SK-N-SH (cell line): Measurements from ENCODE around the gene MARS1. TPM values are rescaled to one million over a fixed set of nuclear protein-coding genes. Genes with fewer than 3 reads are reported as not detected.

Experiments used
- CTCF ChIA-PET: fragments of 300-600, 350-600 bp; formaldehyde crosslinking; extraction: SDS; loops from one replicate; lab custom pipeline; 2021; lab: Yijun Ruan, JAX
- POLR2A ChIA-PET: fragments of 350-600 bp; sonication (Branson Sonifier 250); formaldehyde crosslinking; extraction: SDS; loops from one replicate; lab custom pipeline; 2020; ENCODE audit warnings: antibody characterized with exemption, inconsistent platforms; lab: Yijun Ruan, JAX
- DNase-seq: peaks from one replicate; pipeline ENCODE4 v3.0.0; 2012
- H2AFZ ChIP-seq: fragments of 200-600 bp; sonication (generic); 2 replicates; pipeline ENCODE4 v1.8.1; 2016; ENCODE audit warnings: antibody characterized with exemption, mild to moderate bottlenecking, low read depth
- H3F3A ChIP-seq: fragments of 200-600 bp; sonication (generic); replicated peaks from 2 replicates; pipeline ENCODE3; 2016; ENCODE audit warnings: antibody characterized with exemption, mild to moderate bottlenecking; ENCODE audit not compliant: insufficient read depth
- H3K27ac ChIP-seq, 2 experiments: fragments of 200-500 bp in 1 of 2; fragments of 200-600 bp in 1 of 2; sonication (Bioruptor generic) in 1 of 2; sonication (generic), shearing (Covaris generic) in 1 of 2; 2 replicates each; pipeline versions ENCODE4 v1.5.1 to v1.6.1; 2014 to 2016; ENCODE audit warnings: low read depth in 2 of 2, inconsistent platforms in 1 of 2, low read length in 1 of 2, mild to moderate bottlenecking in 1 of 2, mixed read lengths in 1 of 2
- H3K27me3 ChIP-seq: fragments of 200-600 bp; sonication (generic), shearing (Covaris generic); 2 replicates; pipeline ENCODE4 v1.6.1; 2016; ENCODE audit warnings: mixed run types; ENCODE audit not compliant: insufficient read depth
- H3K36me3 ChIP-seq, 2 experiments: fragments of 200-500 bp in 1 of 2; fragments of 200-600 bp in 1 of 2; sonication (Bioruptor generic) in 1 of 2; sonication (generic) in 1 of 2; replicated peaks in 1 of 2; 2 replicates each; pipeline versions ENCODE3 to v1.5.1; 2014 to 2016; ENCODE audit warnings: low read length in 1 of 2, mild to moderate bottlenecking in 1 of 2; ENCODE audit not compliant: insufficient read depth in 2 of 2, control insufficient read depth in 1 of 2
- H3K4me1 ChIP-seq, 2 experiments: fragments of 200-500 bp in 1 of 2; fragments of 200-600 bp in 1 of 2; sonication (Bioruptor generic) in 1 of 2; sonication (generic), shearing (Covaris generic) in 1 of 2; 2 replicates each; pipeline versions ENCODE4 v1.5.1 to v1.6.1; 2014 to 2016; ENCODE audit warnings: low read depth in 1 of 2, low read length in 1 of 2, mixed run types in 1 of 2; ENCODE audit not compliant: insufficient read depth in 2 of 2, control insufficient read depth in 1 of 2
- H3K4me2 ChIP-seq: fragments of 200-600 bp; sonication (generic), shearing (Covaris generic); 2 replicates; pipeline ENCODE4 v1.6.1; 2017; ENCODE audit warnings: mixed run types
- H3K4me3 ChIP-seq, 2 experiments: fragments of 200-500 bp in 1 of 2; fragments of 200-600 bp in 1 of 2; sonication (Bioruptor generic) in 1 of 2; sonication (generic), shearing (Covaris generic) in 1 of 2; 2 replicates each; pipeline versions ENCODE4 v1.5.1 to v1.8.1; 2014 to 2016; ENCODE audit warnings: low read depth in 2 of 2, inconsistent platforms in 1 of 2, low read length in 1 of 2, mild to moderate bottlenecking in 1 of 2, mixed read lengths in 1 of 2, moderate library complexity in 1 of 2
- H3K79me2 ChIP-seq: fragments of 200-600 bp; sonication (generic); 2 replicates; pipeline ENCODE4 v1.8.1; 2017; ENCODE audit warnings: mild to moderate bottlenecking; ENCODE audit not compliant: insufficient read depth
- H3K9ac ChIP-seq: fragments of 200-600 bp; sonication (generic); 2 replicates; pipeline ENCODE4 v1.6.1; 2017; ENCODE audit warnings: mixed run types
- H3K9me2 ChIP-seq: fragments of 200-600 bp; sonication (generic); 2 replicates; pipeline ENCODE4 v1.6.1; 2017; ENCODE audit warnings: mixed run types
- H3K9me3 ChIP-seq: fragments of 200-600 bp; sonication (generic); 2 replicates; pipeline ENCODE4 v1.6.1; 2017; ENCODE audit warnings: mixed run types, mild to moderate bottlenecking, moderate library complexity
- H4K20me1 ChIP-seq: fragments of 200-600 bp; sonication (generic); 2 replicates; pipeline ENCODE4 v1.6.1; 2017; ENCODE audit warnings: mild to moderate bottlenecking, mixed run types; ENCODE audit not compliant: insufficient read depth
- FOXJ3 ChIP-seq: sonication (generic); formaldehyde crosslinking; IDR thresholded peaks from 2 replicates; pipeline ENCODE4 v1.5.1; 2020; ENCODE audit warnings: mild to moderate bottlenecking, missing genetic modification reagents
- JUND ChIP-seq: IDR thresholded peaks from 2 replicates; pipeline ENCODE4 v1.4.0; 2012
- MXI1 ChIP-seq: IDR thresholded peaks from 2 replicates; pipeline ENCODE4 v1.6.1; 2012; ENCODE audit warnings: mild to moderate bottlenecking, low read depth, low read length, improper control_type of control experiment
- PBX3 ChIP-seq: IDR thresholded peaks from 2 replicates; pipeline ENCODE4; 2012
- POLR2AphosphoS5 ChIP-seq: IDR thresholded peaks from 2 replicates; pipeline ENCODE4 v1.6.1; 2012; ENCODE audit warnings: low read depth, low read length
- REST ChIP-seq: IDR thresholded peaks from 2 replicates; pipeline ENCODE4 v1.6.1; 2012; ENCODE audit warnings: mild to moderate bottlenecking, low read depth, low read length, moderate library complexity
- RFX5 ChIP-seq: IDR thresholded peaks from 2 replicates; pipeline ENCODE4 v1.6.1; 2012; ENCODE audit warnings: mild to moderate bottlenecking, improper control_type of control experiment, low read length
- SIN3A ChIP-seq: IDR thresholded peaks from 2 replicates; pipeline ENCODE4 v1.6.1; 2012; ENCODE audit warnings: low read depth, mild to moderate bottlenecking, low read length, moderate library complexity, borderline replicate concordance
- TAF1 ChIP-seq: IDR thresholded peaks from 2 replicates; pipeline ENCODE4 v1.6.1; 2012; ENCODE audit warnings: low read depth, mild to moderate bottlenecking, low read length, moderate library complexity, borderline replicate concordance
- WGBS: methylation state at CpG from one replicate; pipeline ENCODE4 v1.1.6; 2017; ENCODE audit warnings: low lambda C conversion rate; 5-methylcytosine and 5-hydroxymethylcytosine counted together
- polyA plus RNA-seq, 3 experiments: library from polyadenylated mRNA; depleted of rRNA; stranded (reverse); fragments of >200 nt; gene quantifications; 2 replicates each; pipeline ENCODE4 v1.2.3, GENCODE V29; 2012
- TF ChIP-seq, protein P1 (sequence below): fragments of 200-600 bp; sonication (generic); IDR thresholded peaks from 2 replicates; pipeline ENCODE4 v1.6.1; 2017; ENCODE audit warnings: antibody characterized with exemption, mild to moderate bottlenecking, moderate library complexity

Gene MARS1
- polyA plus RNA-seq, 1 of the 3 experiments (the other 2 are of a cell fraction) = 158 TPM

GRCh38 chr12:57549909-57550640, 62.2 kb downstream of the MARS1 start, which contains the start of gene KIF5A:
Gene KIF5A, plus strand, starts transcription at chr12:57550044. Its CDS starts 228 bp downstream, at chr12:57550272.
- DNase-seq = peak; percentile 92
- Histone ChIP-seq H3K4me1 (peaks cover 13 to 42% of the 10 kb centered on the region in 2 experiments), H3K4me2 (peak within 1 kb of the TSS; percentile 94), H3K36me3 (peaks cover 8 to 15% of the 10 kb centered on the region in 2 experiments), H3K9me2 (no peaks in the 10 kb centered on the region), H3K4me3 (peak within 1 kb of the TSS; percentile 90 to 94), H4K20me1 (0 out of 2 replicates have a peak, but pooled peaks cover 1% of the 10 kb centered on the region), H3K9me3 (no peaks in the 10 kb centered on the region), H3K79me2 (peaks cover 59% of the 10 kb centered on the region), H3K27ac (peak within 1 kb of the TSS in 1 of 2 experiments; percentile 86; a peak in 1 of 4 replicates), H3K27me3 (no peaks in the 10 kb centered on the region), H3F3A (peaks cover 8% of the 10 kb centered on the region), H3K9ac (peak within 1 kb of the TSS; percentile 59), H2AFZ (peak within 1 kb of the TSS; percentile 95)
- 3% methylated on average over 20 of the region's 52 CpGs for whole genome bisulfite sequencing
- ChIA-PET CTCF (no interaction called here), POLR2A (no interaction called here)
- TF ChIP-seq RFX5 (no peak), TAF1 (peak; percentile 36; the same call in 1 of the 2 replicates), PBX3 (no peak), MXI1 (peak; percentile 77), SIN3A (peak; percentile 68; the same call in 1 of the 2 replicates), FOXJ3 (CRISPR knock-in tag) (no peak), JUND (no peak), POLR2AphosphoS5 (peak; percentile 60; the same call in 1 of the 2 replicates), REST (no peak)
- TF ChIP-seq, protein P1, sequence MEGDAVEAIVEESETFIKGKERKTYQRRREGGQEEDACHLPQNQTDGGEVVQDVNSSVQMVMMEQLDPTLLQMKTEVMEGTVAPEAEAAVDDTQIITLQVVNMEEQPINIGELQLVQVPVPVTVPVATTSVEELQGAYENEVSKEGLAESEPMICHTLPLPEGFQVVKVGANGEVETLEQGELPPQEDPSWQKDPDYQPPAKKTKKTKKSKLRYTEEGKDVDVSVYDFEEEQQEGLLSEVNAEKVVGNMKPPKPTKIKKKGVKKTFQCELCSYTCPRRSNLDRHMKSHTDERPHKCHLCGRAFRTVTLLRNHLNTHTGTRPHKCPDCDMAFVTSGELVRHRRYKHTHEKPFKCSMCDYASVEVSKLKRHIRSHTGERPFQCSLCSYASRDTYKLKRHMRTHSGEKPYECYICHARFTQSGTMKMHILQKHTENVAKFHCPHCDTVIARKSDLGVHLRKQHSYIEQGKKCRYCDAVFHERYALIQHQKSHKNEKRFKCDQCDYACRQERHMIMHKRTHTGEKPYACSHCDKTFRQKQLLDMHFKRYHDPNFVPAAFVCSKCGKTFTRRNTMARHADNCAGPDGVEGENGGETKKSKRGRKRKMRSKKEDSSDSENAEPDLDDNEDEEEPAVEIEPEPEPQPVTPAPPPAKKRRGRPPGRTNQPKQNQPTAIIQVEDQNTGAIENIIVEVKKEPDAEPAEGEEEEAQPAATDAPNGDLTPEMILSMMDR = peak; percentile 28
